HG02884 (cell line): Measurements from ENCODE around the gene SAMD4B.

Experiments
- ATAC-seq: cut with Tn5 transposase; IDR thresholded peaks from one replicate; pipeline ENCODE4 v1.9.1; 2021; ENCODE audit warnings: mild to moderate bottlenecking, moderate library complexity; ENCODE audit not compliant: unreplicated experiment

The SAMD4B gene

DNA sequence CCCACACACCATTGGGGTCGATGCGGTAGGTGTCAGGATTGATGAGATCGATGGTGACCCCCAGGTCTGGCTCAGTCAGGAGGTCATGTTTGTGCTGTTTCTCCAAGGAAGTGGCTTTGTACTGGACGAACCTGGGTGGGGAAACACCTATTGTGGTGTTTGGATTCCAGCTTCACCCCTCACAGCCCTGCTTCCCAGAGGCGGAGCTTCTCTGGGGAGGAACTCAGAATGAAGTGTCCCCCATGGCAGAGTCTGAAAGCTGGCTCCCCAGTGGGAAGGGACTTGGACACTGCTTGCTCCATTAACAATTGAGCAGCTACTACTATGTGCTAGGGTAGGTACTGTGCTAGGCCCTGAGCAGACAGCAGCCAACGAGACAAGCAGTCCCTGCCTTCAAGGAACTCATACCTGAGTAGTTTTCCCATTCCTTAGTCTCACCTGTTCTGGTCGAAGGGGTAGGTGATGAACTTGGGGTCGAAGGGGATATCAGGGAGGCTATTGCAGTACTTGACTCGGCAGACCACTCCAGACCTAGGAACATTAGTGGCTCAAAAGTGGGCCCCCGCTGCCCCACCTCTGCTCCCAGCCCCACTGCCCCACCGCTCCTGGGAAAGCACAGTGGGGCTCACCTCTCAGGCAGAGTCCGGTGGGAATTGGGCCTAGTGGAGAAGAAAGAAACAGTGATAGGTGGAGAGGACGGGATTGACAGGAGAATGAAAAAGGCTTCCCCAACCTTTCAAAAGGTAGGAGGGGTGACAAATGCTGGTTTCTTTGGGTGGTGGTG is 47.6 kb downstream of the SAMD4B start:
- ATAC-seq = no peak

DNA sequence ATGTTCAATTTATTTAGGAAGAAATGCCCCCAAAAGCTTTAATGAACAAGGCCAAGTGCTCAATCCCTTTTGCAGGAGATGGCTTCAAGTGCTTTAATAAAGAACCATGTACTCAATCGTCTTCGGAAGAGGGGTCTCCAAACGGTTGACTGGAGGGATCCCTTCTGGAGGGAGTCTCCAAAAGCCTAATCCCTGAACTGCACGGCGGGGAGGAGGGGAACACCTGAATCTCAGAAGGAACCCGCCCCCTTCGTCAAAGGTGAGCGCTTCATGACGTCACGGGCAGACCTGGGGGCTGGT is 48.2 kb downstream of the SAMD4B start:
- ATAC-seq = no peak

DNA sequence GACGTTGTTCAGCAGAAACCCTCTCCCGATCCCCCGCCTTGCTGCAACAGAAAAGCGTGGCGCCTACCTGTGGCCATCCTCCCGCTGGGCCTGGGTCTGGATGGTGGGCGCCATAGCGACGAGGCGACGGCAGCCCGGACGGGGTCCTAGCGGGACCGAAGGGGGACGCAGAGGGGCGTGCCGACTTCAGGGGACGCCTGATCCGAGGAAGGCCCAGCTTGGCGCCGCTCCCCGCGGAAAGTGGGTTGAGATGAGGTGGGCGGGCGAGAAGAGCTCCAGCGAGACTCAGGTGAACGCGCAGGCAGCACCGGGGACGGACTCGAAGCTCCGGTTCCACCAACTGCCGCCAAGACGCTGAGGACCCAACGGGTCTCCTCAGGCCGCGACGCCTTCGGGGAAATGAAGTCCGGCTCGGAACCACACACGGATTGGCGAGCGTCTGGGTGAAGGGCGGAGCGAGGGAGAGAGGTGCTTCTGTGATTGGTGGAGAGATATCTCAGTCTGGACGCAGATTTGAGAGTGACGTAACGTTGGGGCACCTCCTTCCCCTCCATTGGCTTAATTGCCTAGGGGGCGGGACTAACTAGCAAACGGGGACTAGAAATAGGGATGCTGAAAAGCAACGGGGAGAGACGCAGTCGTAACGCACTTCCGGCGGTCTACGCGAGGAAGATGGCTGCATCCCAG is 48.7 kb downstream of the SAMD4B start, which contains the start of the genes MED29 and PAF1:
TSS of gene MED29 (plus strand) at position 628 of the 687 bp plus-strand sequence. CDS start at position 673, 45 bp downstream.
TSS of gene PAF1 (minus strand) at position 356 of the 687 bp plus-strand sequence. CDS start at position 114, 242 bp downstream.
- peak; percentile 86 for ATAC-seq

DNA sequence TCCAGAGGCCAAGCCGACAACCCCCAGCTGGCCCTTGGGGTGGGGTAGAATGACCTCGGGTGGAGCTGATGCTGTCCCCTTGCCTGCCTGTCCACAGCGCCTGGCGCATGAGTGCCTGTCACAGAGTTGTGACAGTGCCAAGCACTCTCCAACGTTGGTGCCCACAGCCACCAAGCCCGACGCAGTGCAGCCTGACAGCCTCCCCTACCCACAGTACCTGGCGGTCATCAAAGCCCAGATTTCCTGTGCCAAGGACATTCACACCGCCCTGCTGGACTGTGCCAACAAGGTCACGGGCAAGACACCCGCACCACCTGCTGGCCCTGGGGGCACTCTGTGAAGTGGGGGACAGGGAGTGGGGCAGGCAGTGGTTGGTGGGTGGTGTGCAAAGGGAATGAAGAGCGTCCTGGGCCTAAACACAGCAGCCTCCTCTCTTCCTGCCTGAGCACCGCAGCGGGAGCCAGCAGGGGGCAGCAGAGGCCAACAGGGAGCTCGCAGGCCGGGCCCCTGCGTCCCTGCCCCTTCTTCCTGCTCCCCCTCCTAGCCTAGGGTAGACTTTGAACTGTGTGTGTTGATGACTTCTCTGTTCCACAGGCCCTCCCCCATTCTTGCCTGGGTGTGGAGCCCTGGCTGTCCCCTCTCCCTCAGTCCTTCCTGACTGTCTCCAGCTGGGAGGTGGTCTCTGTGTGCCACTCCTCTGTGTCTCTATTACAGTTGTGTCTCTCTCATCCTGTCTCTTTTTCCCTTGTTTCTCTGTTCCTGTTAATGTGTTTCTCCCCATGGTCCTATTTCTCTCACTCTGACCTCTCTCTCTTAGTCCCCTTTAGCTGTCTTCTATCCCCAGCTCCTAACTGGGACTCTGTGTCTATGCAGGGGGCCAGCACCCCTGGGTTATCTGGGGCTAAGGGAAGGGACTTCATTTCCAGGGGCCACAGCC is 55.4 kb downstream of the SAMD4B start:
- no peak for ATAC-seq

DNA sequence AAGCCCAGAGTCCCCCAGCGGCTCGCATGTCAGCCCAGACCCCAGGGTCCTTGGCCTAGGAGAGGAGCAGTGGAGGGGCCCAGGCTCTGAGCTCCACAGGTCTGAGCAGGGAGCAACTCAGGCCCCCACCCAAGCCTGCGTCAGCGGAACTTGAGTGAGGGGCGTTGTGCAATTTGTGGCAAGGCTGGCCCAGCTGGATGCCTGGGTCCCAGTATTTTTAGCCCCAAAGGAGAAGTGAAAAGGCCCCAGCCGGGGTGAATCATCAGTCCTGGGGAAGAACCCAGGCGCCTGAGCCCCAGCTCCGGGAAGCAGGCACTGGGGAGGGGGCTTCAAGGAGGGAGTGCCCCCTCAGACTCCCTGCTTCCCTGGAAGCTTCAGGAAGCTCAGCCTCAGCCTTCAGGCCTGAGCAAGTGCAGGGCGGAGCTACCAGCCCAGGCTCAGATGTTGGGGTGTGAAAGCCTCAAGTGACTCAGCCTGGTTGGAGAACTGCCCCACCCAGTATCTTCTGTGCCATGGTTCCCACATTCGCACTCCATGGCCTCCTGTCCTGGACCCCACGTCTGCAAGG is 56.2 kb downstream of the SAMD4B start:
- no peak for ATAC-seq

DNA sequence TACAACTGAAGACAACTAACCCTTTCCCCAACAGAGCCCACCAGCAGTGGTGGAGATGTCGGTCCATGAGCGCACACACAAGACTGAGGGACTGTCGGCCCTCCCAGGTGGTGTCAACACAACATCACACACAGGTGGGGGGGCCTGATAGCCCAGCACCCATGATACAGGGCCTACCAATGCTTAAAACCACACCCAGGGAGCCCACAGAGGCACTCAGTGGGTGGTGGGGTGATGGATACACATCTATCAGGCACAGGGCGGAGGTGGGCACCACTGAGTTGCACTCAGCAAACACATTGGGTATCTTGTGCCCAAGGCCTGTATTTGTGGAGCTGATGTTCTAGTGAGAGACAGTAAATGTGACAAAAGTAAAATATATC is 57.4 kb downstream of the SAMD4B start:
- ATAC-seq = no peak

DNA sequence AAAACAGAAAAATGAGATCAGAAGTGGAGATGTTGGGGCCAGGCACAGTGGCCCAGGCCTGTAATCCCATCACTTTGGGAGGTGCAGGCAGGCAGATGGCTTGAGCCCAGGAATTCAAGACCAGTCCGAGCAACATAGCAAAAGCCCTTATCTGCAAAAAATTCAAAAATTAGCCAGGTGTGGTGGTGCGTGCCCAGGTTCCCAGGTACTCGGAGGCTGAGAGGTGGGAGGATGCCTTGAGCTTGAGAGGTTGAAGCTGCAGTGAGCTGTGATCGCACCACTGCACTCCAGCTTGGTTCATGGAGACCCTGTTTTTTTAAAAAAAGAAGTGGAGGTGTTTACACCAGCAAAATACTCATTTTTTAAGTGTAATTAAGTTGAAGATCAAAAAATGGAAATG is 57.8 kb downstream of the SAMD4B start:
- no peak for ATAC-seq

DNA sequence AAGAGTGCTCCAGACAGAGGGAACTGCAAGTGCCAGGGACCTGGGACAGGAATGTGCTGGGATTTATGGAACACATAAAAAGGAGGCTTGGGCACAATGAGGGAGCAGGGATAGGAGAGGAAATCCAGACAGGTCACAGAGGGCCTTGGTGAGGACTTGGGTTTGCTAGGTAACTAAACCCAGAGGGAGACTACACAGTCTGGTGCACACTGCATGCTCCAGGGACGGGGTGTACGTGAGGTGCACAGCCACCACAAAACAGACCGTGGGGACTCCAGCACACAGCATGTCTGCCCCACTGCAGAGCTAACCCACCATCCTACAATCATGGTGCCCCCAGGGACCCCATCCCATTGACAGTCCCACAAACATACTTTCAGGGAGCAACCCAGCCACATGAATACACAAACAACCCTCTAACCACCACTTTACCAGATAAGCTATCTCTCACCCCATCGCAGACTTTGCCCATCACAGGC is 58.9 kb downstream of the SAMD4B start:
- no peak for ATAC-seq

DNA sequence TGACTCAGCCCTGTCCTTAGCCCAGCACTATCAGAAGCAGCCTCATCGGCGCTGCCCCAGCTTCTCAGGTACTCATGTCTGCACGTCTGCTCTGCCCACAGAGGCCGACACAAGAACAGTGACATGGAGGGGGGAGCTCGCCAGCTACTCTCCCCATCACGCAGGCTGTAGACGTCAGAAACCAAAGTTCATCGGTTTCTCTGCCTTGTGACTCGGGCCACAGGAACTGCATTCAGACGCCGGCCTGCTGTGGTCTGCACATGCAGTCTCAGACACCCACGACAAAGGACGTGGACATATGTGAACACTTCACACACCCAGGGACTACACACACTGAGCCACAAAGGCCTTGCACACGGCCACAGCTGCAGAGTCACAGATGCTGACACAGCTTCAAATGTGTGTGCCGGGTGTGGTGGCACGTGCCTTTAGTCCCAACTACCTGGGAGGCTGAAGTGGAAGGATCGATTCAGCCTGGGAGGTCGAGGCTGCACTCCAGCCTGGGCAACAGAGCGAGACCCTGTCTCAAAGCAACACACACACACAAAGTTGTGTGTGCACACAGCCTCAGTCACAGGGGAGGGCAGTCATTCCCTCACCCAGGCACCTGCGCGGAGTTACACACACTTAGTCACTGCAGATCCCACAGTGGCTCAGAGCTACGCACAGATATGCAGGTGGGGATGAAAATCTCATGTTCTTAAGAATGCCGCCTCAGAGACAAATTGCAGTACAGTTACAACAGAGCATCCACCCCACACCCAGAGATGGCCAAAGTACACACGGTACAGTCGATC is 59.5 kb downstream of the SAMD4B start:
- ATAC-seq = no peak

DNA sequence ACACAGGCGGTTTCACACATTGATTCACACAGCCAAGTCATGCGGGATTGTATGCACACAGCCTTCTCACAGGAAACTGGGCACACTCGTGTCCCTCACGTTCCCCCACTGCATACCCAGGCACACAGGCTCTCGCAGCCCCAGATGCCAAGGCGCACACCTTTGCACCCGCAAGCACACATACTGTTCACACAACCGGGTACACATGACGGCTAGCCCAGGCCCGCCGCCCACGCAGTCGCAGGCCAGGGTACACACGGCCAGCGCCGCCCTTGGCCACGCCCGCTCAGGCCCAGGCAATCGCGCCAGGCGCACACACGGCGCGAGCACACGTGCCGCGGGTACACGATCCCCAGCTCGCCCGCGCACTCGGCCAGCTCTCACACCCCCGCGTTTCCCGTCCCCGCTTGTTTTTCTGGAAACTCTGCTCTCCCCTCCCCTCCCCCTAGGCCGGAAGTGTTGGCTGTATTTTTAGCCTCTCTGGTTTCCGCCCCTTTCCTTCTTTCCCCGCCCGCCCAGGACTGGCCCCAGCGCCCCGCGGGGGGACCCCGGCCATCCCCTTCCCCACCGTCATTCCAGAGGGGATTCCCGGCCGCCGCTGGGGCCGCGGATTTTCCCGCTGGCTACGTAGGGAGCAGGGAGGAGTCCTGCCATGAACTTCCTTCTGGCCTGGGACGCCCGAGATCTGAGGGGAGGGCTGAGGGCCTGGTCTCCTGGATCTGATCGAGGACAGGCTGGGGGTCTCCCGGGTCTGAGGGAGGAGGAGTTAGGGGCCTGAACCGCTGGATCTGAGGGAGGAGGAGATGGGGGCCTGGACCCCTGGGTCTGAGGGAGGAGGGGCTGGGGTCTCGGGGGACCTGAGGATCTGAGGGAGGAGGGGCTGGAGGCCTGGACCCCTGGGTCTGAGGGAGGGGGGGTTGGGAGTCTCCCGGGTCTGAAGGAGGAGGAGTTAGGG is 60.4 kb downstream of the SAMD4B start:
- no peak for ATAC-seq

DNA sequence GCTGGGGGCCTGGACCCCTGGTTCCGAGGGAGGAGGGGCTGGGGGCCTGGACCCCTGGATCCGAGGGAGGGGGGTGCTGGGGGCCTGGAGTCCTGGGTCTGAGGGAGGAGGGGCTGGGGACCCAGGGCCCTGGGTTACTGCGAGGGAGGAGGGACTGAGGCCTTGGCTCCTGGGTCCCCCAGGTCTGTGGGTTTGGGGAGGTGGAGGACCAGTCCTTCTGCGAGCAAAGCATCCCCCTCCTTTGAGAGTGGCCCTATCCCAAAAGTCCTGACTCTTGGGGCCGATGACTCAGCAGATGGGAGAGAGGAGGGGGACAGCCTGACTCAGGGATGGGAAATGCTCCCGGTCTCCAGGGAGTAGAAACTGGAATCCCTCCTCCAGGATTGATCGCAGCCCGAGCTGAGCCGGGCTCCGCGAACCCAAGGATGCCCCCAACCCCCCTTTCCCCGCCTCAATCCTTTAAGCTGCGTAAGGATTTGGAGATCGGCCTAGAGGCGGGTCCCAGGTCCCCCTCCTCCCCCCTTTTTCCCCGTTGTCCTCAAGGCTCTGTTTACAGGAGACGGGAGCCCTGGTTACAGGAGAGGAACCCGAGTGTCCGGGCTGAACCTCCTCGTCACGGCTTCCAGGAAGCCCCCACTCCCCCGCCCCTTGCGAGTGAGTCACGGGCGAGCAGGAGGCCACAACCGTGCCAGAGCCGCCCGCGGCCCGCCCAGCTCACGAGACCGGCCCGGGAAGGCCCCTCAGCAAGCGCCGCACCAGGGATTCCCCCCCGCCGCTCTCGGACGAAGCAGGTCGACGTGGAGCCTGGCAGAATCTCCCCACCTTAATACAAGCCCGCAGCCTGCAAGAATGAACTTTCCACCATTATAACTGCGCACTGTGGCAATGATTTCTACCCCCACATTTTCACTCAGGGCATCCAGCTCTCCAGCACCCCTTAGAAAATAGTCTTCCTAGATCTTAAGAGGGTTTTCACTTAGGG is 61.4 kb downstream of the SAMD4B start:
- no peak for ATAC-seq

DNA sequence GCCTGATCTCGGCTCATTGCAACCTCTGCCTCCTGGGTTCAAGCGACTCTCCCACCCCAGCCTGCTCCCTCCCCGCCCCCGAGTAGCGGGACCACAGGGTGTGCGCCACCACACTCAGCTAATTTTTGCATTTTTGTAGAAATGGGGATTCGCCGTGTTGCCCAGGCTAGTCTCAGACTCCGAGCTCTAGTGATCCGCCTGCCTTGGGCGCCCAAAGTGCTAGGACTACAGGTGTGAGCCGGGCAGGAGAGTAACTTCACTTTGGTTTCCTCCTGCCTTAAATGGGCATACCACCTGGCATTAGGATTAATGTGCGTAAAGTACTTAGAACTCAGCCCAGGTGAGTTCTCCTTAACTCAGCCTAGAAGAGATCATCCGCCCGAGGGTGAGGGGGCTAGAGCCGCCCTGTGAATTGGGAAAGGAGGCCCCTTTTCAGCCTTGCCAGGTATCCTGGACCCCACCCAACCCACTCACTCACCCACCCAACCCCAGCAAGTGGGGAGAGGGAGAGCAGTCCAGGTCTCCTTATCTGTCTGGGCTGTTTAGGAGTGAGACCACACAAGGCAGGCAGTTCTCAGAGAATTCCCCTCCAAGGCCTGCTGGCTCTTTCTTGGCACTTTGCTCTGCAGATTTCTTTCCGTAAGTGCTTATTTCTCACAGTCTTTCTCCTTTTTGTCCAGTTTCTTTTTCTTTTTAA is 63.2 kb downstream of the SAMD4B start:
- ATAC-seq = no peak

DNA sequence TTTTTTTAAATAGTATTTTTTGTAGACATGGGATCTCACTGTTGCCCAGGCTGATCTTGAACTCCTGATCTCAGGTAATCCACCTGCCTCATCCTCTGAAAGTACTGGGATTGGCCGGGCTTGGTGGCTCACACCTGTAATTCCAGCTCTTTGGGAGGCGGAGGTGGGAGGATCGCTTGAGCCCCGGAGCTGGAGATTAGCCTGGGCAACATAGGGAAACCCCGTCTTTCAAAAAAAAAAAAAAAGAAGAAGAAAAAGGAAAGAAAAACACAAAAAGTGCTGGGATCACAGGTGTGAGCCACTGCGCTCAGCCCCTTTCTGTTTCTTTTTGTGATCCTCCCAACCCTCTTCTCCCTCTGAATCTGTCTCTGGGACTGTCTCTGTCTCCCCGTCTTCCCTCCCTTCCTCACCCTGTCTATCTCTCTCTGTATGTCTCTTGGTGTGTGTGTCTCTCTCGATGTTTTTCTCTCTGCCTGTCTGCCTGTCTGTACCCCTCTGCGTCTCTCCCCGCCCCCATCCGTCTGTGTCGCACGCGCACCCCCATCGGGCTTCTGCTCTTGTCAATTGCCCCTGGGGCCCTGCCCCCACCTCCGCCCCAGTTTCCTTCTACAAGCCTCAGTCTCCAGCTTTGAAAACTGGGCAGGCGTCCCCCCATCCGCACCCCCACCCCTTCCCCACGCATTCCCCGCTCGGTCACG is 63.9 kb downstream of the SAMD4B start:
- ATAC-seq = no peak

DNA sequence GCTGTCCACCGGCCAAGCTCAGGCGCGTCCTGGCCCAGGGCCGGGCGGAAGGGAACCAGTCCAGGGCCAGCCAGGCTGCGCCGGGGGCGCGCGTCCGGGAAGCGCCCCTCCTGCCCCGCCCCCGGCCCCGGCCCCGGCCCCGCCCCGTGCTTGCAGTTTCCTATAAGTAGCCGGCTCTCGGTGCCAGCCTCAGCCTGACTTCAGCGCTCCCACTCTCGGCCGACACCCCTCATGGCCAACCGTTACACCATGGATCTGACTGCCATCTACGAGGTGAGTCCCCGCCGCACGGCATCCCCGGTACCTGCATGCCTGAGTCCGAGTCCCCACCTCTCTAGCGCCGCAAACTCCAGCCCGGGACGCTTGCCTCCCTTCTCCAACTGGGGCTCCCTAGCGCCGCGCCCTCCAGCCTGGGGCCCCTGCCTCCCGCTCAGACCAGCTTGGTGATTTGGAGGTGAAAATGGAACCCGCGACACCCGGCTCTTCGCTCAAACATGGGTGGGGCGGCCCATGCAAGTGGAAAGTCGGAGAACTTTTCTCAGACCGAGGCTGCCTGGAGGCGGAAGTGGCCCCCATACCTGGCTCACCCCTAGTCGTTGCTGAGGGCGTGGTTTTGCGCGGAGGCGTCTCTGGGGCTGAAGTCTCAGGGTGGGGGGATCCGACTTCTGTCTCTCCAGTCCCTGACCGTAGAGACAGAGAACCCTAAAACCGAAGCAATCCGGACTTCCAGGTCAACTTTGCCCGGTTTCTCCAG is 64.6 kb downstream of the SAMD4B start, which contains the start of gene ZFP36:
TSS of gene ZFP36 (plus strand) at position 192 of the 754 bp plus-strand sequence. CDS start at position 250, 58 bp downstream.
- no peak for ATAC-seq

DNA sequence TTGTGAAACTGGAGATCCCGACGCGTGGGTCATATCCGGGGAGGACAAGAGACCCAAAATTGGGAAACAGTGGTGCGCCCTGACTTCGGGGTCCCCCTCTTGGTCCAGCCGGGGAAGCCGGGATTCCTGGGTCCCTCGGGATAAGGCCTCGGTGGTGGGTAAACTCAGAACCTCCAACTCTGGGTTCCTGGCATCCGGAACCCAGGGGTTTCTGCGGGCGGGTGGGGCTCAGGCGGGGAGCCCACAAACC is 65.1 kb downstream of the SAMD4B start:
- no peak for ATAC-seq
